HepG2 (cell line): Measurements from ENCODE around the gene PLK5. TPM values are rescaled to one million over a fixed set of nuclear protein-coding genes. Genes with fewer than 3 reads are reported as not detected.

Source experiments
- CBFB ChIP-seq: sonication (generic); formaldehyde crosslinking; IDR thresholded peaks from 2 replicates; pipeline ENCODE4 v1.4.0; 2020; ENCODE audit warnings: missing genetic modification reagents
- CBX2 ChIP-seq, 2 experiments: fragments of 200-600 bp in 1 of 2; sonication (generic); formaldehyde crosslinking in 1 of 2; IDR thresholded peaks; 2 replicates each; pipeline versions ENCODE4 v1.7.0 to v1.8.1; 2018 to 2022; ENCODE audit warnings: low read depth in 2 of 2, low read length in 1 of 2, mild to moderate bottlenecking in 1 of 2, missing genetic modification reagents in 1 of 2
- ELK4 ChIP-seq: sonication (generic); formaldehyde crosslinking; IDR thresholded peaks from 2 replicates; pipeline ENCODE4 v1.9.0; 2021; ENCODE audit warnings: missing genetic modification reagents, borderline replicate concordance
- ETS1 ChIP-seq: sonication (generic); formaldehyde crosslinking; IDR thresholded peaks from 2 replicates; pipeline ENCODE4 v1.4.0; 2020; ENCODE audit warnings: missing genetic modification reagents
- FOXM1 ChIP-seq: sonication (generic); formaldehyde crosslinking; IDR thresholded peaks from 2 replicates; pipeline ENCODE4 v1.5.0; 2020; ENCODE audit warnings: missing genetic modification reagents
- JDP2 ChIP-seq: sonication (generic); formaldehyde crosslinking; IDR thresholded peaks from 2 replicates; pipeline ENCODE4 v1.8.1; 2022; ENCODE audit warnings: missing genetic modification reagents, borderline replicate concordance
- KLF16 ChIP-seq, 2 experiments: sonication (generic) in 1 of 2; formaldehyde crosslinking in 1 of 2; IDR thresholded peaks; 2 replicates each; pipeline versions ENCODE4 v1.6.1 to v1.8.0; 2016 to 2023; ENCODE audit warnings: missing genetic modification reagents in 2 of 2, missing compliant biosample characterization in 1 of 2
- NFKB2 ChIP-seq: sonication (generic); formaldehyde crosslinking; IDR thresholded peaks from 2 replicates; pipeline ENCODE4 v1.4.0; 2020; ENCODE audit warnings: missing genetic modification reagents, borderline replicate concordance
- NFYB ChIP-seq: sonication (generic); formaldehyde crosslinking; IDR thresholded peaks from 2 replicates; pipeline ENCODE4 v1.4.0; 2020; ENCODE audit warnings: missing genetic modification reagents
- NR0B2 ChIP-seq: sonication (generic); formaldehyde crosslinking; IDR thresholded peaks from 2 replicates; pipeline ENCODE4 v1.4.0; 2020; ENCODE audit warnings: mild to moderate bottlenecking, missing genetic modification reagents
- RARA ChIP-seq: IDR thresholded peaks from 2 replicates; pipeline ENCODE4 v1.6.1; 2016; ENCODE audit warnings: missing genetic modification reagents, missing compliant biosample characterization
- RBFOX2 ChIP-seq: fragments of 200-400 bp; formaldehyde crosslinking; IDR thresholded peaks from 2 replicates; pipeline ENCODE4 v1.6.1; 2017; ENCODE audit warnings: low read depth, mild to moderate bottlenecking, low read length
- STAT6 ChIP-seq: sonication (generic); formaldehyde crosslinking; IDR thresholded peaks from 2 replicates; pipeline ENCODE4 v1.4.0; 2020; ENCODE audit warnings: missing genetic modification reagents, mild to moderate bottlenecking, borderline replicate concordance
- THRA ChIP-seq: sonication (generic); formaldehyde crosslinking; IDR thresholded peaks from 2 replicates; pipeline ENCODE4 v1.4.0; 2020; ENCODE audit warnings: missing genetic modification reagents, borderline replicate concordance
- TOE1 ChIP-seq: sonication (generic); formaldehyde crosslinking; IDR thresholded peaks from 2 replicates; pipeline ENCODE4 v1.4.0; 2020; ENCODE audit warnings: mild to moderate bottlenecking, missing genetic modification reagents
- ZC3H4 ChIP-seq: sonication (generic); formaldehyde crosslinking; IDR thresholded peaks from 2 replicates; pipeline ENCODE4 v1.4.0; 2020; ENCODE audit warnings: missing genetic modification reagents, borderline replicate concordance
- ZNF10 ChIP-seq: sonication (generic); formaldehyde crosslinking; IDR thresholded peaks from 2 replicates; pipeline ENCODE4 v1.4.0; 2020; ENCODE audit warnings: mild to moderate bottlenecking, low read depth, missing genetic modification reagents, borderline replicate concordance
- ZNF549 ChIP-seq: sonication (generic); formaldehyde crosslinking; IDR thresholded peaks from 2 replicates; pipeline ENCODE4 v1.5.0; 2020; ENCODE audit warnings: missing genetic modification reagents
- polyA plus RNA-seq, 8 experiments: library from polyadenylated mRNA; depleted of rRNA in 3 of 8; stranded (reverse) in 7 of 8; unstranded in 1 of 8; fragments of >200 nt; fragmentation: Illumina TruSeq in 4 of 8; extraction: Trizol in 4 of 8; gene quantifications; 2 replicates each; pipeline versions ENCODE4 v1.2.1 to v1.2.3, GENCODE V29; 2011 to 2016; ENCODE audit warnings: low read depth in 4 of 8, missing spikeins in 1 of 8, mixed read lengths in 1 of 8; ENCODE audit not compliant: insufficient read depth in 1 of 8
- total RNA-seq, 5 experiments: library from RNA; depleted of rRNA; stranded (reverse); fragments of >200 nt; fragmentation: Illumina TruSeq; extraction: Trizol; gene quantifications; 2 replicates each; pipeline ENCODE4 v1.2.3, GENCODE V29; 2016; ENCODE audit warnings: low read depth in 1 of 5

PLK5 gene
- total and polyA plus RNA-seq, 2 of the 13 experiments (the other 11 are each of a cell fraction or from before 2014, with no cell fraction given): not detected

GRCh38 chr19:1568320-1569019 lies 44.6 kb downstream of the PLK5 start, which contains the start of gene MEX3D (continued):
- peak; percentile 85 for TF ChIP-seq NR0B2 (CRISPR knock-in tag)
- TF ChIP-seq STAT6 (CRISPR knock-in tag): no peak
- TF ChIP-seq ZC3H4 (CRISPR knock-in tag): no peak
- no peak for TF ChIP-seq NFYB
- TF ChIP-seq RARA (CRISPR knock-in tag): no peak
- no peak for TF ChIP-seq ELK4
- TF ChIP-seq CBFB (CRISPR knock-in tag): 0 out of 2 replicates have a peak, but pooled peaks have one; percentile 22
- TF ChIP-seq JDP2 (CRISPR knock-in tag): no peak
- 0 out of 4 replicates have a peak, but pooled peaks of 1 of the 2 experiments have one; percentile 45 for TF ChIP-seq KLF16 (CRISPR knock-in tag; IDR thresholded peaks at IDR 0.05)
- TF ChIP-seq THRA (CRISPR knock-in tag): no peak
- no peak for TF ChIP-seq ZNF10 (CRISPR knock-in tag)
- TF ChIP-seq NFKB2 (CRISPR knock-in tag): peak; percentile 83
- TF ChIP-seq CBX2 (IDR thresholded peaks at IDR 0.05; ENCODE audit: low read depth, low read length): no peak
- no peak for TF ChIP-seq CBX2 (CRISPR knock-in tag; IDR thresholded peaks at IDR 0.05; ENCODE audit: low read depth)
- no peak for TF ChIP-seq TOE1 (CRISPR knock-in tag)
- no peak for TF ChIP-seq RBFOX2
- TF ChIP-seq ETS1 (CRISPR knock-in tag): 0 out of 2 replicates have a peak, but pooled peaks have one; percentile 50
- TF ChIP-seq ZNF549 (CRISPR knock-in tag): no peak
- no peak for TF ChIP-seq FOXM1
